Measurements from ENCODE around the gene MPC2. TPM values are rescaled to one million over a fixed set of nuclear protein-coding genes. Genes with fewer than 3 reads are reported as not detected.
"Not testable (repeated sequence)": the region's sequence is repeated elsewhere in the genome, so short reads cannot be mapped to it uniquely, and the experiment has no call there.

Gene MPC2
- total RNA-seq, 1 donor from 2014 or later = 41.1 TPM

- no peak overlapping the region for H3K4me3 Mint-ChIP-seq (ENCODE audit: unreplicated experiment)
- no peak overlapping the region for H3K27ac Mint-ChIP-seq (ENCODE audit: unreplicated experiment)
- no peaks in the 10 kb centered on the region for H3K36me3 Mint-ChIP-seq (ENCODE audit: unreplicated experiment)
- H3K9me3 Mint-ChIP-seq (ENCODE audit: unreplicated experiment) = peaks cover under 1% of the 10 kb centered on the region
- no peak for DNase-seq
- H3K4me1 Mint-ChIP-seq (ENCODE audit: low read depth, unreplicated experiment) = peaks cover 13% of the 10 kb centered on the region
- H3K27me3 Mint-ChIP-seq (ENCODE audit: unreplicated experiment) = no peaks in the 10 kb centered on the region
- TF ChIP-seq CTCF (IDR thresholded peaks at IDR 0.05; ENCODE audit: partially characterized antibody, unreplicated experiment) = no peak
Observed at GRCh38 chr1:167929725-167930124, 7.1 kb downstream of the MPC2 start.

- not testable (repeated sequence) for H3K27me3 Mint-ChIP-seq (ENCODE audit: unreplicated experiment); H3K36me3 Mint-ChIP-seq (ENCODE audit: unreplicated experiment); DNase-seq; H3K9me3 Mint-ChIP-seq (ENCODE audit: unreplicated experiment); H3K27ac Mint-ChIP-seq (ENCODE audit: unreplicated experiment); H3K4me3 Mint-ChIP-seq (ENCODE audit: unreplicated experiment)
- peaks cover 13% of the 10 kb centered on the region for H3K4me1 Mint-ChIP-seq (ENCODE audit: low read depth, unreplicated experiment)
Observed at GRCh38 chr1:167928919-167929318, 8.0 kb downstream of the MPC2 start.

- Mint-ChIP-seq H3K36me3 (ENCODE audit: unreplicated experiment) (no peaks in the 10 kb centered on the region), H3K4me3 (ENCODE audit: unreplicated experiment) (no peak overlapping the region), H3K9me3 (ENCODE audit: unreplicated experiment) (no peaks in the 10 kb centered on the region), H3K27me3 (ENCODE audit: unreplicated experiment) (no peaks in the 10 kb centered on the region), H3K4me1 (ENCODE audit: low read depth, unreplicated experiment) (peaks cover 11% of the 10 kb centered on the region), H3K27ac (ENCODE audit: unreplicated experiment) (no peak overlapping the region)
- TF ChIP-seq CTCF (IDR thresholded peaks at IDR 0.05; ENCODE audit: partially characterized antibody, unreplicated experiment) = no peak
- DNase-seq = no peak
Observed at GRCh38 chr1:167928457-167928852, 8.4 kb downstream of the MPC2 start.

- TF ChIP-seq CTCF (IDR thresholded peaks at IDR 0.05; ENCODE audit: partially characterized antibody, unreplicated experiment) = no peak
- Mint-ChIP-seq H3K27ac (ENCODE audit: unreplicated experiment) (peak overlapping the region; percentile 70), H3K4me3 (ENCODE audit: unreplicated experiment) (peak overlapping the region; percentile 65), H3K27me3 (ENCODE audit: unreplicated experiment) (no peaks in the 10 kb centered on the region), H3K36me3 (ENCODE audit: unreplicated experiment) (no peaks in the 10 kb centered on the region), H3K4me1 (ENCODE audit: low read depth, unreplicated experiment) (peaks cover 16% of the 10 kb centered on the region), H3K9me3 (ENCODE audit: unreplicated experiment) (no peaks in the 10 kb centered on the region)
- no peak for DNase-seq
Observed at GRCh38 chr1:167927046-167927754, 9.7 kb downstream of the MPC2 start.

GRCh38 chr1:167926486-167926997 lies 10.3 kb downstream of the MPC2 start:
- H3K27ac Mint-ChIP-seq (ENCODE audit: unreplicated experiment) = peak overlapping the region; percentile 70
- no peaks in the 10 kb centered on the region for H3K27me3 Mint-ChIP-seq (ENCODE audit: unreplicated experiment)
- TF ChIP-seq CTCF (IDR thresholded peaks at IDR 0.05; ENCODE audit: partially characterized antibody, unreplicated experiment) = no peak
- peak; percentile 28 for DNase-seq
- H3K4me1 Mint-ChIP-seq (ENCODE audit: low read depth, unreplicated experiment) = peaks cover 20% of the 10 kb centered on the region
- H3K4me3 Mint-ChIP-seq (ENCODE audit: unreplicated experiment) = peak overlapping the region; percentile 65
- H3K36me3 Mint-ChIP-seq (ENCODE audit: unreplicated experiment) = no peaks in the 10 kb centered on the region
- H3K9me3 Mint-ChIP-seq (ENCODE audit: unreplicated experiment) = no peaks in the 10 kb centered on the region
